DMS79 treated with DMSO at 0.1 percent for 48 hours (cell line): Measurements from ENCODE around the gene MYO1E.

Experiments used
- DNase-seq: peaks from one replicate; lab custom pipeline; 2025; lab: John Stamatoyannopoulos, UW

MYO1E gene

GRCh38 chr15:59315914-59316451 lies 56.7 kb downstream of the MYO1E start:
- peak; percentile 82 for DNase-seq

DNA sequence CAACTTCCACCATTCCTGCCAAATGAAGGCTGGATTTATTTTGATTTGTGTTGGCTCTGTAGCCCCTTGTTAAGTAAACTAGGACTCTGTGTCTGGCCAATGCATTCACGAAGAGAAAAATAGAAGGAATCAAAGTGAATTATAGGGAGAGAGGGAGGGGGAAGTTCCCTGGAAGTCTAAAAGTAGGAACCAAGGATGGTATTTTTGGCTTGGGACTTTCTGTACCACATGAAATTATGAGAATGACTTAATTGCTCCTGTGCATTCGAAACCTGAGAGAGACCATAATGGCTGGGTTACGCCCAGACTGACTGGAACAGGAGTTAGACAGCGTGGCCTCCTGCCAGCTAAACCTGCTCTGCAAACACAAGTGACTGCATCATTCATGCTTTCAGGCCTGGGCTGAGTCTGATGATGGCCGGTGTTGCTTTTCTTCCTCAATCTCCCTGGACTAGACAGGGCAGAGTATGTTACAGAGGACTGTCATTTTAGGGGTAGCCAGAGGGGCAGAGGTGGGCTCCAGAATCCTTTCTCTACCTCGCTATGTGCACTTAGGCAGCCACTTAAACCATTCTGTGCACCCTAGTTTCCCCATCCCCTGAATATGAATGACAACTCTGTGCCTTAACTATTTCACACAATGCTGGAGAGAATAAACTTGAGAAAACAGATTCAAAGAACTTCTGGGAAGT lies 58.9 kb downstream of the MYO1E start:
- DNase-seq: peak; percentile 42

- no peak for DNase-seq
These were observed 60.5 kb downstream of the MYO1E start for GRCh38 chr15:59312205-59312604.

DNA sequence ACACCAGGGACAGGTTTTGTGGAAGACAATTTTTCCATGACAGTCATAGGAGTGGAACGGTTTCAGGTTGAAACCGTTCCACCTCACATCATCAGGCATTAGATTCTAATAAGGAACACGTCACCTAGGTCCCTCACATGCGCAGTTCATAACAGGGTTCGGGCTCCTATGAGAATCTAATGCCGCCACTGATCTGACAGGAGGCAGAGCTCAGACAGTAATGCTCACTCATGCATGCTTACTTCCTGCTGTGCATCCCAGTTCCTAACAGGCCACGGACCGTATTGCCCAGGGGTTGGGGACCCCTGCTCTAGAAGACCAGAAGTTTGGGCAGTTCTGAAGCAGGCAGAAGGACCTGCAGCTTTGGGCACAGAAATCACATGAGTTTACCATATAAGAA lies 61.5 kb downstream of the MYO1E start:
- no peak for DNase-seq

GRCh38 chr15:59309405-59309804 lies 63.3 kb downstream of the MYO1E start:
- DNase-seq: no peak

- DNase-seq: no peak
These were observed 65.5 kb downstream of the MYO1E start for GRCh38 chr15:59307165-59307537.

GRCh38 chr15:59306520-59307164 lies 66.0 kb downstream of the MYO1E start:
- DNase-seq: no peak

DNA sequence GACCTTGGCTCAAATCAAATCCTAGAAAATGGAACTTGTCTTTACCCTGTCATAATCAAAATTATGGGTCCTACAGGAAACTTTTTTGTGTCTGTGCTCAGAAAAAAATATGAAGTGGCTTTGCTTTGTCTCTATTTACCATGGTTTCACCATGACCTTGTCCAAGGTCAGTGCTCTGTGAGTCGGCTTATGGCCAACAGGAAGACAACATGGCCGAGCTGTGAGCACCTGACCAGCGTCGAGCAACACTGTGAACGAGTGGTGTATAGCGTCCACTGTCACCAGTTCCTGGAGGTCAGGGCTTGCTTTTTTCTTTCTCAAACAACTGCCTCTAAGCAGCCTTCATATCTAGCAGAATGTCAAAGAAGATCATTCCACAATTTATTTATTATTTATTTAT lies 67.9 kb downstream of the MYO1E start:
- no peak for DNase-seq

DNA sequence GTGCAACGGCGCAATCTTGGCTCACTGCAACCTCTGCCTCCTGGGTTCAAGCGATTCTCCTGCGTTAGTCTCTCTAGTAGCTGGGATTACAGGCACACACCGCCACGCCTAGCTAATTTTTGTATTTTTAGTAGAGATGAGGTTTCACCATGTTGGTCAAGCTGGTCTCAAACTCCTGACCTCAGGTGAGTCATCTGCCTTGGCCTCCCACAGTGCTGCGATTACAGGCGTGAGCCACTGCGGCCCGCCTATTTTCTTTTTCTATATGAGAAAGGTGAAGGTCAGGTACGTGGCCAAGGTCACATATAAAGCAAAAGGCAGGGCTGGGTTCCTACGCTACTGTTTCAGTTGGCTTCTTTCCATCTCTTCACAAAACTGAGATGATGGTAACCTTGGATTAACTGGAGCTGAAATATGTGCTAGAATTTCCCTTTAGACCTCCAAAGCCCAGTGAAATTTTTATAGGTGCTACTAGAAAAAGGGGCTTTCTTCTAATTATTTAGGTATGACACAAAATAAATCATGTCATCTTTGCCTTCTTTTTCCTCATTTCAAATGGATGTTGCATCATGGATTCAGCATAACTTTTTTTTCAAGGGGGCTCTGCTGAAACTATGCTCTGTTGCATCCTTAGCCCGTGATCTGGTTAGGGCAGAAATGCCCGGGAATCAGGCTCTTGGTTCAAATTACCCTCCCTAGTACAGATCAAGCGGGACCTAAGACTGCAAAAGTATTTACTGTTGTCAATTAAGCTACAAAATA lies 68.5 kb downstream of the MYO1E start:
- DNase-seq: no peak

DNA sequence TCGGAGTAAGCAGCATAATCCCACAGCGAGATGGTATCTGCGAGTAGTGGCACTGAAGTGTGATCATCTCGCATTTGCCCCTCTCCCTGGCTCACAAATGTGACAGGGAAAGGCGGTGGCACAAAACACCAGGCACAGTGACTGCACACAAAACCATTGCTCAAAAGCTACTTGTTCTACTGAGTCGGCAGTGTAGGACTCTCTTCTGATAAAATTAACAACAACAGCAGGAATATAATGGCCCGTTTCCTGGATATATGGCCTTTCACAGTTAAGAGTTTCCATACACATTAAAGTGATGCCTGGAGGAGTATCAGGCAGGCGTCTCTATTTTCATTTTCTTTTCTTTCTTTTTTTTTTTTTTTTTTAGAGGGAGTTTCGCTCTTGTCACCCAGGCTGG lies 69.0 kb downstream of the MYO1E start:
- DNase-seq: no peak

DNA sequence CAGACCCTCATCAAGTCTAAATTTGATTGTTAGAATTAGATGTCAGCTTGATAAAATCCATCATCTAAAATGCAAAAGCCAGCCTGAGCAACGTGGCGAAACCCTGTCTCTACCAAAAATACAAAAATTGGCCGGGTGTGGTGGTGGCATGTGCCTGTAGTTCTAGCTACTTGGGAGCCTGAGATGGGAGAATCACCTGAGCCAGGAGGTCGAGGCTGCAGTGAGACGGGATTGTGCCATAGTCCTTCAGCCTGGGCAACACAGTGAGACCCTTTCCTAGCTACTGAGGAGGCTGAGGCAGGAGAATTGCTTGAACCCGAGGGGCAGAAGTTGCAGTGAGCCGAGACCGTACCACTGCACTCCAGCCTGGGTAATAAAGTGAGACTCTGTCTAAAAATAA lies 69.5 kb downstream of the MYO1E start:
- no peak for DNase-seq

GRCh38 chr15:59301527-59301926 lies 71.1 kb downstream of the MYO1E start:
- DNase-seq: peak; percentile 37

DNA sequence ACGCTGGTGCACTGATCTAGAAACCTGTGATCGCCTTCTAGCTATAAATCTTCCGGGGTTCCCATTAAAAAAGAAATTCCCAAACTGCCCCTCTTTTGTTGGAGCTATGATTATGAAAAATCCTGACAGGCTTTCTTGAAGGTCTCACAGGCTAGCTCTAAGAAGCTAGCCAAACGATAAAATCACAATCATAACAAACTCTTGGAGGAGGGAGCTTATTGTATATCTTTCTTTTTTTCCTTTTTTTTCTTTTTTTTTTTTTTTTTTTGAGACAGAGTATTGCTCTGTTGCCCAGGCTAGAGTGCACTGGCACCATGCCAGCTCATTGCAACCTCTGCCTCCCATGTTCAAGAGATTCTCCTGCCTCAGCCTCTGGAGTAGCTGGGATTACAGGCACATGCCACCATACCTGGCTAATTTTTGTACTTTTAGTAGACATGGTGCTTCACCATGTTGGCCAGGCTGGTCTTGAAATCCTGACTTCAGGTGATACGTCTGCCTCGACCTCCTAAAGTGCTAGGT lies 72.0 kb downstream of the MYO1E start:
- no peak for DNase-seq

GRCh38 chr15:59299929-59300617 lies 72.6 kb downstream of the MYO1E start:
- peak; percentile 67 for DNase-seq

DNA sequence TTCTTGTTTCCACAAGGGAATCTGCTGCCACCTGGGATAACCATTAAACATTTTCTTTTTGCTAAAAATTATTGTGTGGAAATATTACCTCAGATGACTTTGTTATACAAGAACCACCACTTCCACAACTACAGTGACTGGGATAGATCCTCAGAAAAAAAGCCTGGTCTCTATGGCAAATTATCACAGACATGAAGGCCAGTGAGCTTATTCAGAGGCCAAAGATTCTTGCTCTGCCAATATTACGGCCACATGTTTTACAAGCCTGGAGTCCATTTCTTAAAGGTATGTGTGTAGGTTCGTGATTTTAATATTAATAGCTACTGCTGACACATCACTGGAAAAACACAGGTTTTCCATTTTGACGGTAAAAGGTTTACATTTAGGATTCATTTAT lies 73.8 kb downstream of the MYO1E start:
- no peak for DNase-seq

DNA sequence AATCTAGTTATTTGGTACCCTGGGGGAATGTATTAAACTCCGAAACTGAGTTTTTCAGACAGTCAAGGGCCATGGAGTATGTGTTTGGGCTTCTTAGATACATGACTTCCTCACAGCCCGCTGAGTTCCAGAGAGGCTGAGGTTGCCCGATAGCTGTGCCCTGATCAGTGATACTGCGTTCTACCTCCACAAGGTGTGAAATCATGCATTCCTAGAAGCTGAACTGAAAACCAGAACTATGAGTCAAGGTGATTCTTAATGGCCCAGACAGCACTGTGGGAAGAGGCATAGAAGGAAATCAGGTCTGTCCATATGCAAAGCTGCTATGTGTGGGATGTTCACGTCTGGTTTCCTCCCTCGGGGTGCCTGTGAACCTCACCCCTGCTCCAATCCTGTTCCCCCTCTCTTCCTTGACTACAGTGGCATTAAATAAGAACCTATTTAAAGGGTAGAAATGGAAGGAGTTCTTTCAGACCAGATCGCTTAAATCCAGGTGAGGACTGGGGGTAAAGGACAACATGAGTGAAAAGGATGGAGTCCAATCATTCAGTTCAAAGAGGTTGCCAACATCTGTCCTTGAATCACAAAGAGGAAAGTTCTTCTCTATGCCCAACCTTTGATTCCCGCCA lies 74.3 kb downstream of the MYO1E start:
- no peak for DNase-seq

GRCh38 chr15:59296181-59296617 lies 76.5 kb downstream of the MYO1E start:
- no peak for DNase-seq

DNA sequence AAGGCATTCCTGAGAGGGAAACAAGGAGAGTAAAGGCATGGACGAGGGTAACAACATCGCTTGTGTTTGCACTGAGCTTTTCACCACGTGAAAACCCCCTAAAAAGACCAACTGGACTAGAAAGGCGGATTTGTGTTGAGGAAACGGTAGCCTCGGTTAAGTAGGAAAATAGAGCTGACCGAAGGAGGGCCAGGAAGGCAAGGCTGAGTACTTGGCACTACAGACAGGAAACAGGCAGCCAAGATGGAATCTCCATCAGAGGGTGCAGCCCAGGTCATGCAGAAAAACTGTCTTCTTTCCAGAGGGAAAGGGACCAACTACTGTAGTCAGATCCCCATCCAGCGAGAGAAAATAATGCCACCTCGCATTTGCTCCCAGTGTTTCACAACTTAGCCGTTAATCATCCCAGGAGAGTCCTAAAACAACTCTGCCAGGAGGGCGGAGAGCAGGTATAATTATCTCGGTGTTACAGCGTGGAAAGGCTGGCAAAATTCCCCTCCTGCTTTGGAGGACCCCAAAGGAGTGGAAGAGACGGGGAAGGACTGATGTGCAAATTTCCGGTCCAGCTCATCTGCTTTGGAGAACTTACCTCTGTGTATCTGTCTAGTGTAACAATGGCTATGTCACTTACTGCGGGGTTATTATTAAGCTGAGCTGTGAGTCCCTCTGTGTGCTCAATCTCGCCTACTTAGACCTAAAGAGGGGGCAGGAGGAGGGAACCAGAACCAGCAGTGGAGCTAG lies 77.2 kb downstream of the MYO1E start:
- no peak for DNase-seq

- DNase-seq: no peak
These were observed 78.0 kb downstream of the MYO1E start for GRCh38 chr15:59294574-59295260.

- no peak for DNase-seq
These were observed 80.1 kb downstream of the MYO1E start for GRCh38 chr15:59292442-59293151.
